D721Med (cell line): ENCODE measurements around the gene RMDN3.

Experiments
- DNase-seq: peaks from one replicate; pipeline ENCODE4 v3.0.0; 2011; ENCODE audit warnings: low spot score; ENCODE audit not compliant: insufficient read length
- FAIRE-seq: peaks from 2 replicates; lab custom pipeline; 2011; peaks lifted over from hg19 to GRCh38; lab: Jason Lieb, UNC
- CTCF ChIP-seq: IDR thresholded peaks from 2 replicates; pipeline ENCODE4 v1.5.1; 2012; ENCODE audit warnings: mild to moderate bottlenecking, control low read depth; ENCODE audit not compliant: insufficient read depth; ENCODE audit errors: missing control alignments

The RMDN3 gene

GRCh38 chr15:40785814-40786213, 30.8 kb upstream of the RMDN3 start:
- FAIRE-seq (no peak), DNase-seq (no peak)
- TF ChIP-seq CTCF: no peak

DNA sequence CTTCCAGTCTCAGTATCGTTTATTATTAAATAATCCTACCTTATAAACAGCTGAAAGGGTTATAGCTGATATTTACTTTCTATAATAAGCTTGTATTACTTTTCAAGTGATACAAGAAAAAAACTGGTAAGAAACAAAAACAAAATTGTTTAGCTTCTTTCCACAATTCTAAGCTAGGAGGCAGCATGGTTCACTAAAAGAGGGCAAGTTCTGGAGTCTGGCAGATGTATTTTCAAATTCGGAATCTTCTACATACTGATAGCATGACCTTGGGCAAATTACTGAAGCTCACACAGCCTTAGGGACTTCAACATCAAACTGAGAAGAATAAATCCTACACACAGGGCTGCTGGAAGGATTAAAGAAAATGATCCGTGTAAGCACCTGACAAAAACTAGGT, 30.1 kb upstream of the RMDN3 start:
- DNase-seq (no peak), FAIRE-seq (no peak)
- TF ChIP-seq CTCF: peak; percentile 11

- FAIRE-seq: no peak
- no peak for DNase-seq
- peak; percentile 68 for TF ChIP-seq CTCF
Measured at GRCh38 chr15:40782609-40783227, 27.7 kb upstream of the RMDN3 start.

DNA sequence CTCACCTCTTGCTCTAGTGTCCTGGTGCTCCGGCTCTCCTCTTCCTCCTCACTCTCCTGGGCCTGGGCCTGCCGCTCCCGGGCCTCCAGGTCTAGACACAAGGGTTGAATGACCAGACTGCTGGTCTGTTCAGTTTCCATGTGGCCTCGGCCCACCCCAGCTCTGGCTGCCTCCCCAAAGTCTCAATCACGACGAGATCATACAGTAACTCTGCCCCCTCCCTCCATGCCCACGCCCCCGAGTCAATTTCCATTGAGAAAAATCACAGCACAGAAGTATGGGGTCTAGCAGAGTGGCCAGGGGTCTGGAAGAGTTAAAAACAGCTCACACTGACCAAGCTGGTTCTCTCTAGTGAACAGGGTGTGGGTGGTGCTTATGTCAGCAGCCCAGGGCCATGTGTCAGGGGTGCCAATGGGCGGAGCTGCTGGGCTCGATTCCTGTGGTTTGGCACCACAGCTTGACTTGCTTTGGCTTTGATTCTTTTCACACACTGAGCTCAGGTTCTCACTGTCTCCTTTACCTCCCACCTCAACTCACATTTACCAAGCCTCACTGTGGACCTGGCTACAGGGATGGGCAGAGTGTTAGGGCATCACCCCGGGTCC, 21.6 kb upstream of the RMDN3 start:
- TF ChIP-seq CTCF: no peak
- FAIRE-seq (no peak), DNase-seq (no peak)

- DNase-seq (no peak), FAIRE-seq (no peak)
Measured at GRCh38 chr15:40775740-40776536, 20.9 kb upstream of the RMDN3 start.

GRCh38 chr15:40775007-40775406, 20.0 kb upstream of the RMDN3 start:
- no peak for TF ChIP-seq CTCF
- no peak for FAIRE-seq
- no peak for DNase-seq

More at GRCh38 chr15:40775740-40776536, 20.9 kb upstream of the RMDN3 start:
- no peak for TF ChIP-seq CTCF
